Trophoblast cell (in vitro differentiated cells and primary cell): ENCODE measurements around the gene BPGM.

Experiments
- DNase-seq, 2 donors: peaks; one replicate each; pipeline ENCODE4 v3.0.0-alpha.2; 2016
- H2AFZ ChIP-seq: 2 replicates; pipeline ENCODE4 v1.6.1; 2013; ENCODE audit warnings: low read length, moderate library complexity, mild to moderate bottlenecking; ENCODE audit not compliant: insufficient read depth, poor library complexity
- H2AK5ac ChIP-seq: 2 replicates; pipeline ENCODE4 v1.6.1; 2013; ENCODE audit warnings: mild to moderate bottlenecking, low read length
- H2BK120ac ChIP-seq: 2 replicates; pipeline ENCODE4 v1.6.1; 2013; ENCODE audit warnings: low read length, mild to moderate bottlenecking, moderate library complexity; ENCODE audit not compliant: insufficient read depth, poor library complexity
- H2BK12ac ChIP-seq: 2 replicates; pipeline ENCODE4 v1.6.1; 2013; ENCODE audit warnings: mild to moderate bottlenecking, low read length, moderate library complexity
- H2BK5ac ChIP-seq: 2 replicates; pipeline ENCODE4 v1.6.1; 2013; ENCODE audit warnings: low read length, low read depth, moderate library complexity, mild to moderate bottlenecking; ENCODE audit not compliant: poor library complexity
- H3K14ac ChIP-seq: 2 replicates; pipeline ENCODE4 v1.6.1; 2013; ENCODE audit warnings: mild to moderate bottlenecking, low read length
- H3K18ac ChIP-seq: 2 replicates; pipeline ENCODE4 v1.6.1; 2013; ENCODE audit warnings: mild to moderate bottlenecking, low read length
- H3K23ac ChIP-seq: 2 replicates; pipeline ENCODE4 v1.6.1; 2013; ENCODE audit warnings: low read length
- H3K27ac ChIP-seq: 2 replicates; pipeline ENCODE4 v1.5.1; 2013; ENCODE audit warnings: low read depth, mild to moderate bottlenecking, inconsistent platforms, low read length, moderate library complexity
- H3K27me3 ChIP-seq: 2 replicates; pipeline ENCODE4 v1.6.1; 2013; ENCODE audit warnings: inconsistent platforms, mild to moderate bottlenecking, low read length, moderate library complexity; ENCODE audit not compliant: insufficient read depth
- H3K36me3 ChIP-seq, 2 experiments: 1 replicate in 1 of 2; 2 replicates in 1 of 2; pipeline ENCODE4 v1.6.1; 2013; ENCODE audit warnings: low read length in 2 of 2, mild to moderate bottlenecking in 2 of 2, moderate library complexity in 1 of 2; ENCODE audit not compliant: insufficient read depth in 2 of 2, control insufficient read depth in 1 of 2
- H3K4ac ChIP-seq: 2 replicates; pipeline ENCODE4 v1.6.1; 2013; ENCODE audit warnings: low read depth, mild to moderate bottlenecking, low read length, moderate library complexity
- H3K4me1 ChIP-seq, 2 experiments: 1 replicate in 1 of 2; 2 replicates in 1 of 2; pipeline ENCODE4 v1.6.1; 2013; ENCODE audit warnings: low read length in 2 of 2, mild to moderate bottlenecking in 2 of 2, moderate library complexity in 1 of 2; ENCODE audit not compliant: insufficient read depth in 2 of 2, control insufficient read depth in 1 of 2
- H3K4me2 ChIP-seq: 2 replicates; pipeline ENCODE4 v1.6.1; 2013; ENCODE audit warnings: inconsistent platforms, mild to moderate bottlenecking, low read length, moderate library complexity
- H3K4me3 ChIP-seq: 2 replicates; pipeline ENCODE4 v1.5.1; 2013; ENCODE audit warnings: mild to moderate bottlenecking, low read depth, low read length, inconsistent platforms
- H3K79me1 ChIP-seq: one replicate; pipeline ENCODE4 v1.6.1; 2013; ENCODE audit warnings: low read length
- H3K79me2 ChIP-seq: 2 replicates; pipeline ENCODE4 v1.6.1; 2013; ENCODE audit warnings: low read length, mild to moderate bottlenecking; ENCODE audit not compliant: control insufficient read depth, insufficient read depth, poor library complexity
- H3K9ac ChIP-seq: 2 replicates; pipeline ENCODE4 v1.6.1; 2013; ENCODE audit warnings: mild to moderate bottlenecking, low read length
- H3K9me3 ChIP-seq: 2 replicates; pipeline ENCODE4 v1.6.1; 2013; ENCODE audit warnings: low read depth, mild to moderate bottlenecking, control low read depth, inconsistent platforms, low read length; ENCODE audit not compliant: insufficient read depth
- H4K12ac ChIP-seq: 2 replicates; pipeline ENCODE4 v1.6.1; 2013; ENCODE audit warnings: low read depth, mild to moderate bottlenecking, low read length, moderate library complexity
- H4K8ac ChIP-seq: 2 replicates; pipeline ENCODE4 v1.6.1; 2013; ENCODE audit warnings: low read depth, mild to moderate bottlenecking, low read length, moderate library complexity
- H4K91ac ChIP-seq: one replicate; pipeline ENCODE4 v1.6.1; 2013; ENCODE audit warnings: low read depth, mild to moderate bottlenecking, low read length, moderate library complexity
- WGBS: extraction: QIAGEN DNeasy Blood & Tissue Kit; methylation state at CpG from one replicate; pipeline ENCODE4 v1.1.7; 2013; ENCODE audit warnings: missing lambda C conversion rate; ENCODE audit not compliant: insufficient read length, insufficient coverage; ENCODE audit errors: extremely low coverage; 5-methylcytosine and 5-hydroxymethylcytosine counted together

The BPGM gene

DNA sequence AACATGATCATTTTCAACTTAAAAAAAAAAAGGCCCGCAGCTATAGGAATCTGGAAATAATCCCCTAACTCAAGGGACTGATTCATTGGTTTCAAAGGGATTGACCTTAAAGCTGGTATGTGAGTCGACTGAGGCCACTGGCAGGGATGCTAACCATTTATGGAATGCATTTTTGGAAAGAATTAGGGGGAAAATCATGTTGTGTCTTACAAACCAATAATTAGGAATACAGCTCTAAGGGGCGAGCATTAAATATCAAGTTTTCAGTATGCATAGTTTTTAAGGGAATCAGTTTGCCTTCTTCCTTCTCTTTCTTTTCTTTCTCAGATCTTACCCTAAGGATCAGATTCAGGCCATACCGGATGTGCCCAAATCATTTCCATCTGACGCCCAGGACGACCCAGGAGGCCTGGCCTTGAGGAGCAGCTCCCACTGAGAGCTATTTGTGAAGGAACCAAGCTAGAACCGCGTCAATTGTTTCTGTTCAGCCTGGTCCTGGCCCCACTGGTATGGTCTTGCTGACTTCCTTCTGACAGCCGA is 48.7 kb downstream of the BPGM start:
- Histone ChIP-seq H3K4me3 (no peak overlapping the region), H3K27me3 (no peaks in the 10 kb centered on the region), H3K27ac (no peak overlapping the region), H3K9ac (no peak overlapping the region), H2AK5ac (no peak overlapping the region), H3K4me2 (no peak overlapping the region), H3K9me3 (no peaks in the 10 kb centered on the region), H3K4ac (no peak overlapping the region), H4K8ac (no peak overlapping the region), H3K79me2 (peaks cover 4% of the 10 kb centered on the region), H3K36me3 (no peaks in the 10 kb centered on the region), H4K12ac (no peak overlapping the region), H3K4me1 (peaks cover 9 to 10% of the 10 kb centered on the region in 2 experiments), H2BK5ac (no peak overlapping the region), H3K79me1 (peaks cover 14% of the 10 kb centered on the region), H3K14ac (no peak overlapping the region), H3K18ac (no peak overlapping the region), H2AFZ (no peak overlapping the region), H2BK12ac (no peak overlapping the region), H3K23ac (no peak overlapping the region), H2BK120ac (no peak overlapping the region), H4K91ac (no peak overlapping the region)
- no peak for DNase-seq
- no CpG with 5 or more reads among the region's 9 CpGs for WGBS

DNA sequence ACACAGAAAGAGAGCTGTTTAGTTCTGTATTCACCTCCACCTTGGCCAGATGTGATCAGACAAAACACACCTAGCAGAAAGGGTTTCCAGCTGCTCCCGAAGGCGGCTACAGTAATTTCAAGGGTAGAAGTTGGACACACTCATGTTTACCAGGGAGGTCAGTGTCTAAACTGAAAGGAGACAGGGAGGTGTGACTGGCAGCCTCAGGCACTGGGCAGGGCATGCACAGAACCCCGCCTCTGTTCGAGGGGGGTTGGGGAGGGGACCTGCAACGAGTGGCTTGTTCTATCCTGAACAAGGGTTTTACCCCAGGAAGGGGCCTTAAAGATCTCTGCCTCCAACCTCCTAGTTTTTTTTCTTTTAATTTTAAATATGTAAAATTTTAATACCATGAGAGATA is 49.6 kb downstream of the BPGM start:
- Histone ChIP-seq H4K12ac (no peak overlapping the region), H2BK120ac (peak overlapping the region; percentile 24), H4K91ac (peak overlapping the region; percentile 46), H2AK5ac (no peak overlapping the region), H3K18ac (no peak overlapping the region), H3K14ac (no peak overlapping the region), H3K4me1 (peaks cover 2 to 3% of the 10 kb centered on the region in 2 experiments), H2BK5ac (no peak overlapping the region), H3K79me1 (peaks cover 7% of the 10 kb centered on the region), H3K36me3 (no peaks in the 10 kb centered on the region), H3K79me2 (peaks cover 2% of the 10 kb centered on the region), H3K9ac (no peak overlapping the region), H2BK12ac (peak overlapping the region; percentile 68), H3K4ac (no peak overlapping the region), H3K27me3 (no peaks in the 10 kb centered on the region), H2AFZ (no peak overlapping the region), H3K4me3 (no peak overlapping the region), H3K4me2 (no peak overlapping the region), H3K23ac (no peak overlapping the region), H4K8ac (no peak overlapping the region), H3K27ac (no peak overlapping the region), H3K9me3 (no peaks in the 10 kb centered on the region)
- peak; percentile 32 to 55 for DNase-seq
- WGBS = no CpG with 5 or more reads among the region's 5 CpGs

GRCh38 chr7:134697205-134697886 is 50.7 kb downstream of the BPGM start:
- H3K9me3 ChIP-seq = no peaks in the 10 kb centered on the region
- peaks cover 2% of the 10 kb centered on the region for H3K79me2 ChIP-seq
- H3K4me1 ChIP-seq = peaks cover 3 to 4% of the 10 kb centered on the region in 2 experiments
- no peak overlapping the region for H3K4me3 ChIP-seq
- no peaks in the 10 kb centered on the region for H3K36me3 ChIP-seq
- no peak overlapping the region for H3K4ac ChIP-seq
- no peak overlapping the region for H3K9ac ChIP-seq
- H2AFZ ChIP-seq = no peak overlapping the region
- H3K27me3 ChIP-seq = no peaks in the 10 kb centered on the region
- H2BK12ac ChIP-seq = no peak overlapping the region
- DNase-seq = peak in 1 of 2 donors; percentile 43
- H4K12ac ChIP-seq = no peak overlapping the region
- no peak overlapping the region for H3K23ac ChIP-seq
- no CpG with 5 or more reads among the region's 3 CpGs for WGBS
- H4K8ac ChIP-seq = no peak overlapping the region
- H3K4me2 ChIP-seq = no peak overlapping the region
- no peak overlapping the region for H2BK5ac ChIP-seq
- H3K18ac ChIP-seq = no peak overlapping the region
- no peak overlapping the region for H4K91ac ChIP-seq
- H2AK5ac ChIP-seq = no peak overlapping the region
- H2BK120ac ChIP-seq = no peak overlapping the region
- no peak overlapping the region for H3K14ac ChIP-seq
- H3K27ac ChIP-seq = no peak overlapping the region
- H3K79me1 ChIP-seq = peaks cover 8% of the 10 kb centered on the region

DNA sequence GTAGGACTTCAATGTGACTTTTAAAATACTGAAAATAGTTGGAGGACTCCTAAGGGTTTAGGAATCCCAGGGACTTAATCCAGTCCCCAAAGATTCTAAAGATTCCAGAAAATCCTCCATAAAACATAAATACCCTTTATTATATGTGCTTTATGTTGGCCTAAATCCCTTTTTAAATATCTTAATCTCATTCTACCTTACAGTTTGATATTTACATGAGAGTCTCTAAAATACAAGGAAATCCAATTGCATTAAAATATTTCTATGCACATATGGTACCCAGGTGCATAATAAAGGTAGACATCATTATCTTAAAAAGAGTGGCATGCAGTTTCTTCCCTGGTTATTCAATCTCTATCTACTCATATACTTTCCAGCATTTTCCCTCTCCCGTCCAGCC is 51.8 kb downstream of the BPGM start:
- Histone ChIP-seq H3K9ac (no peak overlapping the region), H2BK120ac (no peak overlapping the region), H3K79me2 (peaks cover 2% of the 10 kb centered on the region), H3K27ac (no peak overlapping the region), H2AFZ (no peak overlapping the region), H3K4ac (no peak overlapping the region), H2BK12ac (no peak overlapping the region), H3K36me3 (no peaks in the 10 kb centered on the region), H2AK5ac (no peak overlapping the region), H3K4me1 (peaks cover 6 to 11% of the 10 kb centered on the region in 2 experiments), H3K9me3 (no peaks in the 10 kb centered on the region), H3K14ac (no peak overlapping the region), H3K4me2 (no peak overlapping the region), H3K23ac (no peak overlapping the region), H3K18ac (no peak overlapping the region), H3K4me3 (no peak overlapping the region), H4K8ac (no peak overlapping the region), H3K27me3 (no peaks in the 10 kb centered on the region), H3K79me1 (peaks cover 6% of the 10 kb centered on the region), H4K91ac (no peak overlapping the region), H2BK5ac (no peak overlapping the region), H4K12ac (no peak overlapping the region)
- no CpG with 5 or more reads among the region's 1 CpG for WGBS
- DNase-seq = no peak
